Skin of body (tissue), 2 donors: ENCODE measurements around the gene MOB1B. TPM values are rescaled to one million over a fixed set of nuclear protein-coding genes. Genes with fewer than 3 reads are reported as not detected.

Experiments used
- DNase-seq: peaks from one replicate; lab custom pipeline; 2025; lab: John Stamatoyannopoulos, UW
- total RNA-seq: library from RNA; depleted of rRNA; stranded (reverse); fragments of >200 nt; gene quantifications from one replicate; pipeline ENCODE4 v1.2.3, GENCODE V29; 2014

The MOB1B gene
- total RNA-seq, 1 donor from 2014 or later: 23.6 TPM

- DNase-seq: no peak
Measured at GRCh38 chr4:70914631-70915030, 12.5 kb downstream of the MOB1B start.

GRCh38 chr4:70915036-70915815, 13.1 kb downstream of the MOB1B start:
- DNase-seq: no peak

- DNase-seq: no peak
Measured at GRCh38 chr4:70915874-70916559, 13.8 kb downstream of the MOB1B start.

- no peak for DNase-seq
Measured at GRCh38 chr4:70920592-70920991, 18.4 kb downstream of the MOB1B start.

- DNase-seq: no peak
Measured at GRCh38 chr4:70925418-70925817, 23.2 kb downstream of the MOB1B start.

- DNase-seq: no peak
Measured at GRCh38 chr4:70925899-70926635, 23.9 kb downstream of the MOB1B start.

- DNase-seq: no peak
Measured at GRCh38 chr4:70927502-70928137, 25.5 kb downstream of the MOB1B start.

GRCh38 chr4:70930530-70931256, 28.5 kb downstream of the MOB1B start:
- no peak for DNase-seq

GRCh38 chr4:70931347-70931746, 29.2 kb downstream of the MOB1B start:
- DNase-seq: no peak

GRCh38 chr4:70932984-70933383, 30.8 kb downstream of the MOB1B start:
- DNase-seq: no peak

GRCh38 chr4:70935038-70935695, 33.0 kb downstream of the MOB1B start:
- no peak for DNase-seq

GRCh38 chr4:70936200-70936787, 34.1 kb downstream of the MOB1B start:
- DNase-seq: no peak

- DNase-seq: no peak
Measured at GRCh38 chr4:70938086-70938485, 35.9 kb downstream of the MOB1B start.

GRCh38 chr4:70940134-70940533, 38.0 kb downstream of the MOB1B start:
- no peak for DNase-seq

- no peak for DNase-seq
Measured at GRCh38 chr4:70943114-70943513, 40.9 kb downstream of the MOB1B start.

GRCh38 chr4:70945046-70945445, 42.9 kb downstream of the MOB1B start:
- DNase-seq: no peak

GRCh38 chr4:70945452-70946055, 43.4 kb downstream of the MOB1B start:
- no peak for DNase-seq

- no peak for DNase-seq
Measured at GRCh38 chr4:70946939-70947338, 44.8 kb downstream of the MOB1B start.

GRCh38 chr4:70948665-70949260, 46.6 kb downstream of the MOB1B start:
- DNase-seq: no peak
